Fibroblast of skin of abdomen (primary cell): Measurements from ENCODE around the gene FCN2. TPM values are rescaled to one million over a fixed set of nuclear protein-coding genes. Genes with fewer than 3 reads are reported as not detected.

ENCODE experiments used
- DNase-seq: peaks from one replicate; pipeline ENCODE4 v3.0.0-alpha.2; 2013
- polyA plus RNA-seq, 2 experiments: library from polyadenylated mRNA; unstranded; fragments of 120-200 nt; gene quantifications; one replicate each; pipeline ENCODE4 v1.2.1, GENCODE V29; 2013; ENCODE audit not compliant: insufficient read length in 2 of 2

Gene FCN2
- not detected for polyA plus RNA-seq (2013, experiment 1 of 2; ENCODE audit: insufficient read length)
- polyA plus RNA-seq (2013, experiment 2 of 2; ENCODE audit: insufficient read length): not detected

- no peak for DNase-seq
Measured at GRCh38 chr9:134880484-134881312, at the start of gene FCN2. TSS of gene FCN2 (plus strand) at chr9:134880810. CDS start at chr9:134880822, 12 bp downstream.

- no peak for DNase-seq
Measured at GRCh38 chr9:134830926-134831720, 49.5 kb upstream of the FCN2 start.

GRCh38 chr9:134832471-134832870, 48.1 kb upstream of the FCN2 start:
- no peak for DNase-seq

GRCh38 chr9:134833294-134833880, 47.2 kb upstream of the FCN2 start:
- DNase-seq: no peak

GRCh38 chr9:134834217-134834956, 46.2 kb upstream of the FCN2 start:
- no peak for DNase-seq

- DNase-seq: no peak
Measured at GRCh38 chr9:134834957-134835419, 45.6 kb upstream of the FCN2 start.

GRCh38 chr9:134835448-134835847, 45.2 kb upstream of the FCN2 start:
- DNase-seq: no peak

GRCh38 chr9:134835987-134836386, 44.6 kb upstream of the FCN2 start:
- DNase-seq: no peak

GRCh38 chr9:134836406-134836970, 44.1 kb upstream of the FCN2 start:
- DNase-seq: no peak

GRCh38 chr9:134837529-134837928, 43.1 kb upstream of the FCN2 start:
- no peak for DNase-seq

GRCh38 chr9:134838651-134839454, 41.8 kb upstream of the FCN2 start:
- DNase-seq: no peak

- DNase-seq: no peak
Measured at GRCh38 chr9:134839455-134840125, 41.0 kb upstream of the FCN2 start.

- DNase-seq: no peak
Measured at GRCh38 chr9:134840511-134840910, 40.1 kb upstream of the FCN2 start.

- no peak for DNase-seq
Measured at GRCh38 chr9:134841180-134841904, 39.3 kb upstream of the FCN2 start.

GRCh38 chr9:134842321-134842720, 38.3 kb upstream of the FCN2 start:
- no peak for DNase-seq

GRCh38 chr9:134843740-134844139, 36.9 kb upstream of the FCN2 start:
- no peak for DNase-seq

- no peak for DNase-seq
Measured at GRCh38 chr9:134844821-134845220, 35.8 kb upstream of the FCN2 start.

- no peak for DNase-seq
Measured at GRCh38 chr9:134846187-134846586, 34.4 kb upstream of the FCN2 start.

- no peak for DNase-seq
Measured at GRCh38 chr9:134846699-134847098, 33.9 kb upstream of the FCN2 start.

GRCh38 chr9:134847138-134847537, 33.5 kb upstream of the FCN2 start:
- DNase-seq: no peak
